HL-60/S4 treated with phorbol 12-myristate 13-acetate at 8.2 ng/mL for 4 days and 3 days (cell line): ENCODE measurements around the gene TMEM181.
"Not testable (repeated sequence)": the region's sequence is repeated elsewhere in the genome, so short reads cannot be mapped to it uniquely, and the experiment has no call there.

Experiments
- in situ Hi-C: fragments of 300-500 bp; cut with MboI; formaldehyde crosslinking; loops from 2 replicates; pipeline ENCODE4 v1.15.0; 2022; ENCODE audit warnings: low sequenced_read_pairs

TMEM181 gene

GRCh38 chr6:158593670-158594069 is 33.8 kb downstream of the TMEM181 start:
- in situ Hi-C loops = no loop called here

- in situ Hi-C loops = no loop called here
Observed at GRCh38 chr6:158595223-158595622, 35.3 kb downstream of the TMEM181 start.

- in situ Hi-C loops = no loop called here
Observed at GRCh38 chr6:158596861-158597260, 37.0 kb downstream of the TMEM181 start.

- in situ Hi-C loops = no loop called here
Observed at GRCh38 chr6:158597565-158597964, 37.7 kb downstream of the TMEM181 start.

- in situ Hi-C loops = no loop called here
Observed at GRCh38 chr6:158599635-158600034, 39.7 kb downstream of the TMEM181 start.

GRCh38 chr6:158603261-158604047 is 43.6 kb downstream of the TMEM181 start:
- in situ Hi-C loops = no loop called here

- in situ Hi-C loops = no loop called here
Observed at GRCh38 chr6:158604048-158604406, 44.1 kb downstream of the TMEM181 start.

- in situ Hi-C loops = no loop called here
Observed at GRCh38 chr6:158605266-158605878, 45.5 kb downstream of the TMEM181 start.

- in situ Hi-C loops = not testable (repeated sequence)
Observed at GRCh38 chr6:158606011-158606410, 46.1 kb downstream of the TMEM181 start.

- in situ Hi-C loops = no loop called here
Observed at GRCh38 chr6:158606935-158607334, 47.0 kb downstream of the TMEM181 start.

- in situ Hi-C loops = no loop called here
Observed at GRCh38 chr6:158607411-158608170, 47.7 kb downstream of the TMEM181 start.

GRCh38 chr6:158608221-158608620 is 48.3 kb downstream of the TMEM181 start:
- in situ Hi-C loops = no loop called here

- in situ Hi-C loops = no loop called here
Observed at GRCh38 chr6:158609455-158610155, 49.7 kb downstream of the TMEM181 start.

- in situ Hi-C loops = no loop called here
Observed at GRCh38 chr6:158610319-158610968, 50.6 kb downstream of the TMEM181 start.

GRCh38 chr6:158611039-158611438 is 51.1 kb downstream of the TMEM181 start:
- in situ Hi-C loops = no loop called here

- in situ Hi-C loops = no loop called here
Observed at GRCh38 chr6:158611541-158612370, 51.9 kb downstream of the TMEM181 start.

- in situ Hi-C loops = not testable (repeated sequence)
Observed at GRCh38 chr6:158614606-158615005, 54.7 kb downstream of the TMEM181 start.

- in situ Hi-C loops = not testable (repeated sequence)
Observed at GRCh38 chr6:158618289-158618688, 58.4 kb downstream of the TMEM181 start.

- in situ Hi-C loops = no loop called here
Observed at GRCh38 chr6:158619922-158620801, 60.3 kb downstream of the TMEM181 start.
